H1 (cell line): ENCODE data around the gene MFRP. TPM values are rescaled to one million over a fixed set of nuclear protein-coding genes. Genes with fewer than 3 reads are reported as not detected.

Experiments used
- BACH1 ChIP-seq: IDR thresholded peaks from 2 replicates; pipeline ENCODE4 v1.6.1; 2012; ENCODE audit warnings: low read length, improper control_type of control experiment
- CHD1 ChIP-seq: IDR thresholded peaks from 2 replicates; pipeline ENCODE4 v1.6.1; 2012; ENCODE audit warnings: low read depth, low read length, improper control_type of control experiment
- FOSL1 ChIP-seq: IDR thresholded peaks from 2 replicates; pipeline ENCODE4 v1.6.1; 2011; ENCODE audit warnings: mild to moderate bottlenecking, low read depth, low read length, moderate library complexity; ENCODE audit not compliant: insufficient read depth
- GTF2F1 ChIP-seq: IDR thresholded peaks from 2 replicates; pipeline ENCODE4 v1.6.1; 2012; ENCODE audit warnings: low read depth, low read length, improper control_type of control experiment, borderline replicate concordance
- MAFK ChIP-seq: IDR thresholded peaks from 2 replicates; pipeline ENCODE4 v1.6.1; 2012; ENCODE audit warnings: low read depth, mild to moderate bottlenecking, improper control_type of control experiment, low read length
- TEAD4 ChIP-seq: IDR thresholded peaks from 2 replicates; pipeline ENCODE4 v1.6.1; 2012; ENCODE audit warnings: low read depth, low read length, inconsistent platforms, mixed read lengths
- polyA plus RNA-seq, 7 experiments: library from polyadenylated mRNA; depleted of rRNA in 3 of 7; stranded (reverse) in 5 of 7; unstranded in 2 of 7; fragments of >200 nt in 5 of 7; fragments of 200-250 nt in 2 of 7; gene quantifications; 1 replicate in 5 of 7; 2 replicates in 1 of 7; 4 replicates in 1 of 7; pipeline versions ENCODE4 v1.2.1 to v1.2.3, GENCODE V29; 2011 to 2013; ENCODE audit warnings: missing spikeins in 2 of 7, mixed read lengths in 2 of 7
- total RNA-seq: library from RNA; stranded (reverse); fragmentation: NEBNext Ultra II Directional; extraction: Animal tissue kit (Norgen Biotek cat#: 25700); gene quantifications from 2 replicates; pipeline ENCODE4 v1.2.1, GENCODE V29; 2021

The MFRP gene
- total and polyA plus RNA-seq, 2 of the 8 experiments (the other 6 are each of a cell fraction or from before 2014, with no cell fraction given) = 0.02 TPM; not detected in 1

DNA sequence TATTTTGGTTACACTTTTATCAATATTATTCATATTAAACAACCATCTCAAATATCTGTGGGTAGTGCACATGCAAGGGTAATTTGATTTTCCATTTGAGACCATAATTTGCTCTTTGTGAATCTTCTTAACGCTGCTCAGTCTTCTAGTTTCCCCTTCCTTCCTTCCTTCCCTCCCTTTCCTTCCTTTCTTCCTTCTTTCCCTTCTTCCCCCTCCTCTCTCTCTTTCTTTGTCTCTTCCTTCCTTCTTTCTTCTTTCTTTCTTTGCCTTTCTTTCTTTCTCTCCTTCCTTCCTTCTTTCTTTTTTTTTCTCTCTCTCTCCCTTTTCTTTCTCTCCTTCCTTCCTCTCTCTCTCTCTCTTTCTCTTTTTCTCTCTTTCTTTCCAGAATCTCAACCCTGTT is 16.3 kb downstream of the MFRP start (continued):
- TF ChIP-seq GTF2F1 (no peak), FOSL1 (no peak), CHD1 (no peak), BACH1 (no peak), TEAD4 (no peak), MAFK (no peak)
